Keratinocyte (primary cell): Measurements from ENCODE around the gene ITPR1. TPM values are rescaled to one million over a fixed set of nuclear protein-coding genes. Genes with fewer than 3 reads are reported as not detected.

ENCODE experiments used
- DNase-seq: peaks from one replicate; pipeline ENCODE4 v3.0.0-alpha.2; 2011; ENCODE audit warnings: low read depth, missing footprints, low spot score
- FAIRE-seq: peaks from 2 replicates; lab custom pipeline; 2011; peaks lifted over from hg19 to GRCh38; lab: Jason Lieb, UNC
- H2AFZ ChIP-seq: 2 replicates; pipeline ENCODE4 v1.6.0; 2012; ENCODE audit warnings: low read length, control low read depth, inconsistent platforms; ENCODE audit not compliant: control insufficient read depth
- H3K27ac ChIP-seq: 2 replicates; pipeline ENCODE4 v1.5.1; 2011; ENCODE audit warnings: low read length; ENCODE audit not compliant: control insufficient read depth, insufficient read depth
- H3K27me3 ChIP-seq: 3 replicates; pipeline ENCODE4 v1.6.0; 2011; ENCODE audit warnings: low read length; ENCODE audit not compliant: control insufficient read depth, insufficient read depth; ENCODE audit errors: extremely low read depth
- H3K36me3 ChIP-seq, 2 experiments: 2 replicates in 1 of 2; 3 replicates in 1 of 2; pipeline ENCODE4 v1.5.1; 2011; ENCODE audit warnings: low read length in 2 of 2, mild to moderate bottlenecking in 1 of 2; ENCODE audit not compliant: control insufficient read depth in 2 of 2, insufficient read depth in 2 of 2; ENCODE audit errors: extremely low read depth in 1 of 2
- H3K4me1 ChIP-seq: 3 replicates; pipeline ENCODE4 v1.5.1; 2011; ENCODE audit warnings: low read length; ENCODE audit not compliant: control insufficient read depth, insufficient read depth; ENCODE audit errors: extremely low read depth
- H3K4me2 ChIP-seq: 3 replicates; pipeline ENCODE4 v1.6.0; 2011; ENCODE audit warnings: low read depth, low read length; ENCODE audit not compliant: control insufficient read depth, insufficient read depth; ENCODE audit errors: extremely low read depth
- H3K4me3 ChIP-seq, 3 experiments: fragments of 200-600 bp in 1 of 3; sonication (generic) in 1 of 3; 2 replicates in 2 of 3; 3 replicates in 1 of 3; pipeline ENCODE4 v1.5.1; 2011 to 2016; ENCODE audit warnings: low read length in 3 of 3, mild to moderate bottlenecking in 3 of 3, control low read depth in 2 of 3, inconsistent platforms in 1 of 3, low read depth in 1 of 3, mixed read lengths in 1 of 3, mixed run types in 1 of 3, moderate library complexity in 1 of 3; ENCODE audit not compliant: control insufficient read depth in 2 of 3, insufficient read depth in 2 of 3; ENCODE audit errors: extremely low read depth in 1 of 3
- H3K79me2 ChIP-seq: 2 replicates; pipeline ENCODE4 v1.6.0; 2012; ENCODE audit warnings: low read length; ENCODE audit not compliant: control insufficient read depth, insufficient read depth
- H3K9ac ChIP-seq: 3 replicates; pipeline ENCODE4 v1.6.0; 2011; ENCODE audit warnings: low read length; ENCODE audit not compliant: control insufficient read depth, insufficient read depth; ENCODE audit errors: extremely low read depth
- H3K9me1 ChIP-seq: 3 replicates; pipeline ENCODE4 v1.6.0; 2011; ENCODE audit warnings: low read length; ENCODE audit not compliant: control insufficient read depth, insufficient read depth; ENCODE audit errors: extremely low read depth
- H3K9me3 ChIP-seq: 2 replicates; pipeline ENCODE4 v1.5.1; 2012; ENCODE audit warnings: low read depth, low read length; ENCODE audit not compliant: control insufficient read depth
- H4K20me1 ChIP-seq: 3 replicates; pipeline ENCODE4 v1.6.0; 2011; ENCODE audit warnings: low read length; ENCODE audit not compliant: control insufficient read depth, insufficient read depth; ENCODE audit errors: extremely low read depth
- EZH2 ChIP-seq: IDR thresholded peaks from one replicate; pipeline ENCODE4 v1.6.1; 2012; ENCODE audit warnings: inconsistent platforms, mild to moderate bottlenecking, low read length, moderate library complexity
- dilution Hi-C: fragments of 300-500 bp; cut with MboI; formaldehyde crosslinking; loops from one replicate; pipeline ENCODE4 v1.7.0; 2020; ENCODE audit warnings: low sequenced_read_pairs; ENCODE audit not compliant: extremely low pct_ligation_motif_present
- polyA plus RNA-seq, 5 experiments: library from polyadenylated mRNA; depleted of rRNA in 3 of 5; stranded (reverse) in 3 of 5; stranded (forward) in 1 of 5; unstranded in 1 of 5; fragments of >200 nt; gene quantifications; 1 replicate in 1 of 5; 2 replicates in 3 of 5; 3 replicates in 1 of 5; pipeline versions ENCODE4 v1.2.1 to v1.2.3, GENCODE V29; 2011 to 2012; ENCODE audit warnings: missing spikeins in 2 of 5, low read depth in 1 of 5, low replicate concordance in 1 of 5
- TF ChIP-seq, protein P1 (sequence below), 3 experiments: IDR thresholded peaks in 1 of 3; conservative IDR thresholded peaks in 1 of 3; optimal IDR thresholded peaks in 1 of 3; 2 replicates in 2 of 3; 3 replicates in 1 of 3; pipeline versions ENCODE3 to v1.5.1; 2011; ENCODE audit warnings: low read length in 3 of 3, mild to moderate bottlenecking in 3 of 3, moderate library complexity in 2 of 3, control low read depth in 1 of 3, inconsistent platforms in 1 of 3; ENCODE audit not compliant: insufficient read depth in 2 of 3; ENCODE audit errors: extremely low read depth in 1 of 3

The ITPR1 gene
- polyA plus RNA-seq, 1 donor (not counting 4 experiments of a cell fraction or from before 2014, with no cell fraction given): 3.5 TPM

DNA sequence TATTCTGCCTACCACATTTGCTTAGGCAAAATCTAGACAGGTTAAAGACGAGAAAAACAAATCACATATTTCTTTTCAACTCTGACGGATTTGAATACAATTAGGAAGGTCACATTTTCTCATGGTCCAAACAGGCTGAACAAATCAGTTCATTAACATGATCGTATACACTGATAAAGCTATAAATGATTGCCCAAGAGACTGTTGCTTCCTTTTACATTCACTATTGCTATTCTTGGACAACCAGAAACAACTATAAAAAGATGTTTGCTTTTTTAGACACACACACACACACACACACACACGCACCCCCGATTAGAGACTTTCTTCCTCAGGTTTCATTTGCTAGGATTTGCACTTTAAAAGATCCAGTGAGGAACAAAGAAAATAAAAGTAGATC, 363.8 kb downstream of the ITPR1 start:
- Histone ChIP-seq H3K4me1 (peaks cover 6% of the 10 kb centered on the region), H3K27me3 (no peaks in the 10 kb centered on the region), H2AFZ (no peak overlapping the region), H3K4me2 (no peak overlapping the region), H3K27ac (no peak overlapping the region), H3K9me1 (no peaks in the 10 kb centered on the region), H3K9me3 (no peaks in the 10 kb centered on the region), H3K9ac (no peak overlapping the region), H4K20me1 (no peaks in the 10 kb centered on the region), H3K4me3 (no peak overlapping the region), H3K79me2 (no peaks in the 10 kb centered on the region), H3K36me3 (no peaks in the 10 kb centered on the region)
- FAIRE-seq (no peak), DNase-seq (no peak)
- no peak for TF ChIP-seq EZH2
- TF ChIP-seq, protein P1, sequence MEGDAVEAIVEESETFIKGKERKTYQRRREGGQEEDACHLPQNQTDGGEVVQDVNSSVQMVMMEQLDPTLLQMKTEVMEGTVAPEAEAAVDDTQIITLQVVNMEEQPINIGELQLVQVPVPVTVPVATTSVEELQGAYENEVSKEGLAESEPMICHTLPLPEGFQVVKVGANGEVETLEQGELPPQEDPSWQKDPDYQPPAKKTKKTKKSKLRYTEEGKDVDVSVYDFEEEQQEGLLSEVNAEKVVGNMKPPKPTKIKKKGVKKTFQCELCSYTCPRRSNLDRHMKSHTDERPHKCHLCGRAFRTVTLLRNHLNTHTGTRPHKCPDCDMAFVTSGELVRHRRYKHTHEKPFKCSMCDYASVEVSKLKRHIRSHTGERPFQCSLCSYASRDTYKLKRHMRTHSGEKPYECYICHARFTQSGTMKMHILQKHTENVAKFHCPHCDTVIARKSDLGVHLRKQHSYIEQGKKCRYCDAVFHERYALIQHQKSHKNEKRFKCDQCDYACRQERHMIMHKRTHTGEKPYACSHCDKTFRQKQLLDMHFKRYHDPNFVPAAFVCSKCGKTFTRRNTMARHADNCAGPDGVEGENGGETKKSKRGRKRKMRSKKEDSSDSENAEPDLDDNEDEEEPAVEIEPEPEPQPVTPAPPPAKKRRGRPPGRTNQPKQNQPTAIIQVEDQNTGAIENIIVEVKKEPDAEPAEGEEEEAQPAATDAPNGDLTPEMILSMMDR (optimal IDR thresholded peaks at IDR 0.05 in 1 of 3, IDR thresholded peaks at IDR 0.05 in 1 of 3, conservative IDR thresholded peaks at IDR 0.05 in 1 of 3; ENCODE audit: extremely low read depth in 1 of 3, insufficient read depth in 2 of 3, low read length in 3 of 3): no peak
- dilution Hi-C loops: no loop called here

- FAIRE-seq: no peak
- no peak for TF ChIP-seq EZH2
- TF ChIP-seq, protein P1 (optimal IDR thresholded peaks at IDR 0.05 in 1 of 3, IDR thresholded peaks at IDR 0.05 in 1 of 3, conservative IDR thresholded peaks at IDR 0.05 in 1 of 3; ENCODE audit: extremely low read depth in 1 of 3, insufficient read depth in 2 of 3, low read length in 3 of 3): no peak
Observed at GRCh38 chr3:4859788-4860187, 366.6 kb downstream of the ITPR1 start.

More at GRCh38 chr3:4859788-4860187, 366.6 kb downstream of the ITPR1 start:
- Histone ChIP-seq H3K9me1 (no peaks in the 10 kb centered on the region), H3K36me3 (no peaks in the 10 kb centered on the region), H3K9ac (no peak overlapping the region), H3K4me1 (no peaks in the 10 kb centered on the region), H3K27ac (no peak overlapping the region), H3K9me3 (no peaks in the 10 kb centered on the region), H4K20me1 (no peaks in the 10 kb centered on the region), H3K79me2 (no peaks in the 10 kb centered on the region), H3K4me2 (no peak overlapping the region), H3K4me3 (no peak overlapping the region), H3K27me3 (no peaks in the 10 kb centered on the region), H2AFZ (no peak overlapping the region)
- no peak for DNase-seq
- dilution Hi-C loops: no loop called here
